HEK293T (cell line): Measurements from ENCODE around the gene SOX13.

Experiments used
- ARNT ChIP-seq: fragments of 450-650 bp; IDR thresholded peaks from 2 replicates; pipeline ENCODE4 v1.6.1; 2017; ENCODE audit warnings: mild to moderate bottlenecking
- BHLHE40 ChIP-seq: fragments of 450-650 bp; IDR thresholded peaks from 2 replicates; pipeline ENCODE4 v1.6.1; 2016; ENCODE audit warnings: mild to moderate bottlenecking, moderate library complexity, borderline replicate concordance
- CTBP1 ChIP-seq: fragments of 450-650 bp; IDR thresholded peaks from 2 replicates; pipeline ENCODE4 v1.6.1; 2016; ENCODE audit warnings: borderline replicate concordance
- ELF4 ChIP-seq: fragments of 450-650 bp; IDR thresholded peaks from 2 replicates; pipeline ENCODE4 v1.6.1; 2017; ENCODE audit warnings: antibody characterized with exemption
- FOXK2 ChIP-seq: fragments of 450-650 bp; IDR thresholded peaks from 2 replicates; pipeline ENCODE4 v1.6.1; 2016; ENCODE audit warnings: mild to moderate bottlenecking
- FOXM1 ChIP-seq: fragments of 450-650 bp; IDR thresholded peaks from 2 replicates; pipeline ENCODE4 v1.6.1; 2017; ENCODE audit warnings: mild to moderate bottlenecking, borderline replicate concordance
- HDGF ChIP-seq: fragments of 450-650 bp; IDR thresholded peaks from 2 replicates; pipeline ENCODE4 v1.6.1; 2017; ENCODE audit warnings: antibody characterized with exemption, borderline replicate concordance
- L3MBTL2 ChIP-seq: fragments of 450-650 bp; conservative IDR thresholded peaks from 2 replicates; pipeline ENCODE4 v1.6.1; 2016; ENCODE audit warnings: mild to moderate bottlenecking
- NFRKB ChIP-seq: fragments of 450-650 bp; IDR thresholded peaks from 2 replicates; pipeline ENCODE4 v1.6.1; 2016; ENCODE audit warnings: mild to moderate bottlenecking, moderate library complexity
- PKNOX1 ChIP-seq: fragments of 450-650 bp; IDR thresholded peaks from 2 replicates; pipeline ENCODE4 v1.6.1; 2016
- SP1 ChIP-seq: fragments of 450-650 bp; IDR thresholded peaks from 2 replicates; pipeline ENCODE4 v1.6.1; 2017
- SUZ12 ChIP-seq: fragments of 450-650 bp; IDR thresholded peaks from 2 replicates; pipeline ENCODE4 v1.6.1; 2016; ENCODE audit warnings: mild to moderate bottlenecking
- ZNF384 ChIP-seq: fragments of 450-650 bp; IDR thresholded peaks from 2 replicates; pipeline ENCODE4 v1.6.1; 2016

DNA sequence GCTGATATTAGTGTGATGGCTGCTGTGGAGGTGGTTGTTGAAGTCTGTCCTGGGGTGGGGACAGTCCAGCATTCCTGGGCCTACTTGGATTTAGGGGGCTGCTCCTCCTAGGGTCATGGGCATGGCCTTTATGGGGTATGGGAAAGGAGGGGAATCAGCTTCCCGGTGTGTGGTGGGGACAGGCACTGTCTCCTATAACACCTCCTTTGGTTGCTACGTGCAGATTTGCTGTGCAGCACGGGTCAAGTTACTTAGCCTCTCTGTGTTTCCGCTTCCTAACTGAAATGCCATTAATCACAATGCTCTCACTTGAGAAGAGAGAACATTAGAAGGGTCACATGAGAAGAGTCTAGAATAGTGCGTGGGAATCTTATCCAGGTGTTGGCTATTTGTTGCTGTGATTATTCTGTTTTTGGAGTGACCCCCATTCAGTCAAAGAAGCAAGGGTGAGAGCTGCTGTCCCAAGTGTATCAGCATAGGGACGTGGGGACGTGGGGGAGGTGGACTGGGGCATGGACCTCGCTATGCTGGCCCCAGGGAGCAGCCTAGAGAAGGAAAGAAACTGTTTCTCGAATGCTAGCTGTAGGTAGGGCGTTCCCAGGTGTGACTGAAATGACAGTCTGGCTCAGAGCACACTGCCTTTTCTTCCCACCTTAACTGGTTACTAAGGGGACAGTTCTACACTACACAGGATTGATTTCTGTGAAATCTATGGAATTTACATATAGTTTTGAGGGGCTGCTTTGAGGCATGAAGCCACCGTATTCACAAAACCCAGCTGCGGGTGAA is 19.9 kb downstream of the SOX13 start:
- TF ChIP-seq ELF4, result no peak
- no peak for TF ChIP-seq PKNOX1
- no peak for TF ChIP-seq BHLHE40
- no peak for TF ChIP-seq SUZ12
- TF ChIP-seq ARNT, result no peak
- TF ChIP-seq FOXK2, result no peak
- no peak for TF ChIP-seq FOXM1
- no peak for TF ChIP-seq CTBP1
- TF ChIP-seq SP1, result no peak
- TF ChIP-seq HDGF, result no peak
- no peak for TF ChIP-seq ZNF384
- TF ChIP-seq L3MBTL2, result no peak
- TF ChIP-seq NFRKB, result no peak
